Activated CD4-positive, alpha-beta T cell treated with anti-CD3 and anti-CD28 coated beads for 36 hours (primary cell): ENCODE results near the gene RASL12. TPM values are rescaled to one million over a fixed set of nuclear protein-coding genes. Genes with fewer than 3 reads are reported as not detected.
"Not testable (repeated sequence)": the region's sequence is repeated elsewhere in the genome, so short reads cannot be mapped to it uniquely, and the experiment has no call there.

Experiments used
- ATAC-seq: fragments of 200-7000 bp; cut with Tn5 transposase; one replicate; pipeline ENCODE4 v1.10.0; 2021; ENCODE audit warnings: mild to moderate bottlenecking, moderate library complexity
- CTCF ChIA-PET: fragments of 350-600 bp; sonication (Branson Sonifier 250); formaldehyde crosslinking; loops from one replicate; lab custom pipeline; 2021; ENCODE audit warnings: antibody characterized with exemption; lab: Charles Lee
- POLR2A ChIA-PET: fragments of 350-600 bp; sonication (Branson Sonifier 250); formaldehyde crosslinking; loops from one replicate; lab custom pipeline; 2021; ENCODE audit warnings: antibody characterized with exemption, inconsistent platforms; lab: Charles Lee
- DNase-seq: peaks from one replicate; pipeline ENCODE4 v3.0.0-alpha.2; 2020
- H3K27ac Mint-ChIP-seq: one replicate; pipeline ENCODE4 v1.8.0; 2021; ENCODE audit warnings: mixed read lengths
- H3K27me3 Mint-ChIP-seq: one replicate; pipeline ENCODE4 v1.8.0; 2021; ENCODE audit warnings: mixed read lengths
- H3K36me3 Mint-ChIP-seq: one replicate; pipeline ENCODE4 v1.8.0; 2021; ENCODE audit warnings: low read depth, mixed read lengths
- H3K4me1 Mint-ChIP-seq: one replicate; pipeline ENCODE4 v1.8.0; 2021; ENCODE audit warnings: mixed read lengths
- H3K4me3 Mint-ChIP-seq: one replicate; pipeline ENCODE4 v1.8.0; 2021; ENCODE audit warnings: mild to moderate bottlenecking, moderate library complexity, mixed read lengths
- H3K9me3 Mint-ChIP-seq: one replicate; pipeline ENCODE4 v1.8.0; 2021; ENCODE audit warnings: low read depth, mixed read lengths
- intact Hi-C, 2 experiments: fragments of 100-400 bp; cut with DNase I in 1 of 2; cut with micrococcal nuclease in 1 of 2; formaldehyde crosslinking; loops; one replicate each; pipeline versions ENCODE4 v1.14.2 to v1.15.1; 2022 to 2024; cut with DNase I, micrococcal nuclease
- total RNA-seq, 2 experiments: library from RNA; stranded (reverse); gene quantifications; one replicate each; pipeline ENCODE4 v1.2.3, GENCODE V29; 2021

The RASL12 gene
- total RNA-seq, 2 experiments from 2014 or later, result not detected

DNA sequence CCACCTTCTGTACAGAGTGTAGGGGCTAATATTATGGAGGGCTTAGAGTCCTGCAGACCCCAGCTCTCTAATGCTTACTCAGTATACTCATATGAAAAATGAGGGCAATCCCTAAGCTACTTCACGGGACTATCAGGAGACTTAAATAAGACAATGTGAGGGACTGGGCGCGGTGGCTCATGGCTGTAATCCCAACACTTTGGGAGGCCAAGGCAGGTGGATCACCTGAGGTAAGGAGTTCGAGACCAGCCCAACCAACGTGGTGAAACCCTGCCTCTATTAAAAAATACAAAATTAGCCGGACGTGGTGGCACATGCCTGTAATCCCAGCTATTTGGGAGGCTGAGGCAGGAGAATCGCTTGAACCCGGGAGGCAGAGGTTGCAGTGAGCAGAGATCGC lies 32.0 kb upstream of the RASL12 start:
- H3K27me3 Mint-ChIP-seq, ATAC-seq, H3K27ac Mint-ChIP-seq, DNase-seq, H3K4me1 Mint-ChIP-seq, H3K4me3 Mint-ChIP-seq, H3K9me3 Mint-ChIP-seq: not testable (repeated sequence)
- peaks cover 24% of the 10 kb centered on the region for H3K36me3 Mint-ChIP-seq
- CTCF ChIA-PET, result interaction anchor here (0.6 to 1.6 kb wide), 3 partner anchors 29 to 426 kb away, joined by 3 to 4 read pairs (median 3); no protein-coding TSS in a partner anchor
- intact Hi-C loops, result loop anchor here (5.0 kb wide), 2 partner anchors 48 to 368 kb away; no protein-coding TSS in a partner anchor
- POLR2A ChIA-PET, result interaction anchor here (0.5 kb wide), 1 partner anchor 205 kb away, joined by 4 read pairs; the partner anchor contains the start of gene RNU5B-1

- ATAC-seq (no peak), DNase-seq (no peak)
- no peaks in the 10 kb centered on the region for H3K9me3 Mint-ChIP-seq
- H3K27ac Mint-ChIP-seq, result no peak overlapping the region
- ChIA-PET CTCF (interaction anchor here (0.9 kb wide), 1 partner anchor 103 kb away, joined by 3 read pairs; no protein-coding TSS in a partner anchor), POLR2A (no interaction called here)
- H3K4me1 Mint-ChIP-seq, result no peaks in the 10 kb centered on the region
- peaks cover 24% of the 10 kb centered on the region for H3K36me3 Mint-ChIP-seq
- intact Hi-C loops, result no loop called here
- H3K27me3 Mint-ChIP-seq, result no peaks in the 10 kb centered on the region
- no peak overlapping the region for H3K4me3 Mint-ChIP-seq
Observed at GRCh38 chr15:65099336-65099735, 31.5 kb upstream of the RASL12 start.

DNA sequence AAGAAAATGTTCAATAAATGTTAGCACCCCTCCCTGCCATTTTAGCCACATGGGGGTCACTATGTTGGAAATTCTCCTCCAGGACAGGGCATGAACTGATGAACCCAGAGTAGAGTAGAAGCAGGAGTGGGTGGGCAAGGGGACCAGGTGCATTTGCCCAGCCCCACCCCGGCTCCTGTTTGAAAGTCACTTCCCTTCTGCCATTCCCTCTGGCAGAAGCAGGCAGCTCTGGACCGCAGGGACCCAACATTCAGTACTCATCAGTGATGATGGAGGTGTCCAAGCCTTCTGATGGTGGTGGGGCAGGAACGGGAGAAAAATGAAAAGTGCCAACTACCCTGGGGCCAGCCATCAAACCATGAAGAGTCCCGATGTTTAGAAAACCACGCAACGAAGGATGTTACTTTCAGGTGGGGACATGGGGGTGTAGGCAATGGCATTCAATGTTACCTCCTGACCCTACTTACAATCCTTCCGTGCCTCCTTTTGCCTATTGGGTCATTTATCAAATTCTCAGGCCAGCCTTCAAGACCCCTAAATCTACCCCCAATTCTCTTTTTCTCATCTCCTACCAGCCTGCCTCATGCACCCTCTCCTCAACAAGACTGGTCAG lies 30.0 kb upstream of the RASL12 start:
- Mint-ChIP-seq H3K27me3 (no peaks in the 10 kb centered on the region), H3K4me1 (no peaks in the 10 kb centered on the region), H3K27ac (no peak overlapping the region), H3K4me3 (no peak overlapping the region), H3K36me3 (peaks cover 22% of the 10 kb centered on the region), H3K9me3 (no peaks in the 10 kb centered on the region)
- CTCF ChIA-PET, result no interaction called here
- POLR2A ChIA-PET, result no interaction called here
- ATAC-seq (no peak), DNase-seq (no peak)
- intact Hi-C loops, result no loop called here

- Mint-ChIP-seq H3K27me3 (no peaks in the 10 kb centered on the region), H3K4me1 (no peaks in the 10 kb centered on the region), H3K27ac (no peak overlapping the region), H3K36me3 (peaks cover 21% of the 10 kb centered on the region), H3K4me3 (no peak overlapping the region), H3K9me3 (no peaks in the 10 kb centered on the region)
- DNase-seq, result no peak
- ATAC-seq, result no peak
- CTCF ChIA-PET, result interaction anchor here (1.1 kb wide), 1 partner anchor 14 kb away, joined by 4 read pairs; no protein-coding TSS in a partner anchor
- intact Hi-C loops, result no loop called here
- POLR2A ChIA-PET, result no interaction called here
Observed at GRCh38 chr15:65096481-65097385, 28.9 kb upstream of the RASL12 start.

DNA sequence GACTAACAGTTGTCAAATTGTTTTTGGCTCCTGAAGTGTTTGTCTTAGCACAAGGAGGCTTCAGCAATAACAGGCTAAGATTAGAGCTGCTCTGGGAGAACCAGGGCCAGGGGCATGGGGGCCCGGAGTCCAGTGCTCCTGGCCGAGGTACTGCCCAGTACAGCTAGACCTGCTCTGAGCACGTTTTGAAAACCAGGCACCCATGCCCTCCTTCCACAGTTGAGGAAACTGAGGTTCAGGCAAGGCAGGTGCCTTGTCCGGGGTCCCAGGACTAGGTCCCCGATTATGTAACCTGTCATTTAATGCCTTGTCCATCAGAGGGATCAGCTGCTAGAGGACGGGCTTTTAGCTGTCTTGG lies 27.9 kb upstream of the RASL12 start:
- H3K27me3 Mint-ChIP-seq, result no peaks in the 10 kb centered on the region
- no peaks in the 10 kb centered on the region for H3K4me1 Mint-ChIP-seq
- no peak for ATAC-seq
- peaks cover 16% of the 10 kb centered on the region for H3K36me3 Mint-ChIP-seq
- intact Hi-C loops, result no loop called here
- no peak overlapping the region for H3K4me3 Mint-ChIP-seq
- DNase-seq, result no peak
- ChIA-PET CTCF (interaction anchor here (0.9 to 1.1 kb wide), 2 partner anchors 13 to 75 kb away, joined by 3 to 4 read pairs; no protein-coding TSS in a partner anchor), POLR2A (interaction anchor here (0.6 to 1.0 kb wide), 2 partner anchors 41 to 333 kb away, joined by 3 to 6 read pairs; no protein-coding TSS in a partner anchor)
- H3K9me3 Mint-ChIP-seq, result no peaks in the 10 kb centered on the region
- no peak overlapping the region for H3K27ac Mint-ChIP-seq

DNA sequence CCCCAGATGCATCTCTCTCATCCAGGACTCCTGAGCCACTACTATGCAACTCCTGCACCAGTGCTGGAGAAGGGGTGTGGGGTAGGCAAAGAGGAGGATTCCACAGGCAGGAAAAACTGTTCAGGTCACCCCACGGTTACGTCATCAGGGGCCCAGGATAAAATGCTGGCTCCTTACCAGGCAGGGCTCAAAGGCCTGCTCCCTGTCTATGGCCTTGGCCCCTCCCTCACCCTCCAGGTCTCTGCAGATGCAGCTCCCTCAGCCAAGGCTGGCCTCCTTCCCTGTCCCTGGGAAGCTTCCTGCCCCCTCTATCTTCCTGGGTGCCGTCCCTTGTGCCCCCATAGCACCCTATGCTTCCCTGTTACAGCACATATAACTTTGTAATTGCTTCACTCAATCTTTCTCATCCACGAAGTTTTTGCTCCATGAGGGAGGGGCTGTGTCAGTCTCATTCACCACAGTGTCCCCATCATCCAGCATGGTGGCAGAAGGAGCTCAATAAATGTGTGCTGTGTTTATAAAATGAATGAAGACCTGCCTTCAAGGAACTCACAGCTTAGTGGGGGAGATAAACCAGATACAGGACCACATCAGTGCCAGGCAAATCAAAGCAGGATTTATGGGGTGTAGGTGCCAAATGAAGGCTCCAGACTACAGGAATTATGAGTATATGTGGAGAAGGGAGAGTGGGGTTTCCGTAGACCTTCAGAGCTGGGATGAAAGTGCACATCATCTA lies 27.4 kb upstream of the RASL12 start:
- Mint-ChIP-seq H3K4me1 (no peaks in the 10 kb centered on the region), H3K27me3 (no peaks in the 10 kb centered on the region), H3K9me3 (no peaks in the 10 kb centered on the region), H3K36me3 (peaks cover 13% of the 10 kb centered on the region), H3K4me3 (no peak overlapping the region), H3K27ac (no peak overlapping the region)
- intact Hi-C loops, result no loop called here
- no peak for ATAC-seq
- POLR2A ChIA-PET, result interaction anchor here (0.6 to 1.0 kb wide), 2 partner anchors 40 to 333 kb away, joined by 3 to 6 read pairs; no protein-coding TSS in a partner anchor
- no peak for DNase-seq
- CTCF ChIA-PET, result interaction anchor here (0.9 to 1.1 kb wide), 2 partner anchors 12 to 75 kb away, joined by 3 to 4 read pairs; no protein-coding TSS in a partner anchor

GRCh38 chr15:65094294-65094995 lies 26.7 kb upstream of the RASL12 start:
- CTCF ChIA-PET, result interaction anchor here (0.8 kb wide), 1 partner anchor 291 kb away, joined by 3 read pairs; no protein-coding TSS in a partner anchor
- POLR2A ChIA-PET, result no interaction called here
- ATAC-seq, result no peak
- no peaks in the 10 kb centered on the region for H3K9me3 Mint-ChIP-seq
- H3K4me3 Mint-ChIP-seq, result no peak overlapping the region
- no peak overlapping the region for H3K27ac Mint-ChIP-seq
- peaks cover 13% of the 10 kb centered on the region for H3K36me3 Mint-ChIP-seq
- H3K27me3 Mint-ChIP-seq, result no peaks in the 10 kb centered on the region
- no peak for DNase-seq
- H3K4me1 Mint-ChIP-seq, result no peaks in the 10 kb centered on the region
- intact Hi-C loops, result no loop called here

- H3K27ac Mint-ChIP-seq, H3K27me3 Mint-ChIP-seq, intact Hi-C loops, H3K4me3 Mint-ChIP-seq, H3K36me3 Mint-ChIP-seq, POLR2A ChIA-PET, H3K9me3 Mint-ChIP-seq, DNase-seq, H3K4me1 Mint-ChIP-seq, ATAC-seq: not testable (repeated sequence)
- CTCF ChIA-PET, result interaction anchor here (0.8 kb wide), 1 partner anchor 291 kb away, joined by 3 read pairs; no protein-coding TSS in a partner anchor
Observed at GRCh38 chr15:65093793-65094170, 26.0 kb upstream of the RASL12 start.

DNA sequence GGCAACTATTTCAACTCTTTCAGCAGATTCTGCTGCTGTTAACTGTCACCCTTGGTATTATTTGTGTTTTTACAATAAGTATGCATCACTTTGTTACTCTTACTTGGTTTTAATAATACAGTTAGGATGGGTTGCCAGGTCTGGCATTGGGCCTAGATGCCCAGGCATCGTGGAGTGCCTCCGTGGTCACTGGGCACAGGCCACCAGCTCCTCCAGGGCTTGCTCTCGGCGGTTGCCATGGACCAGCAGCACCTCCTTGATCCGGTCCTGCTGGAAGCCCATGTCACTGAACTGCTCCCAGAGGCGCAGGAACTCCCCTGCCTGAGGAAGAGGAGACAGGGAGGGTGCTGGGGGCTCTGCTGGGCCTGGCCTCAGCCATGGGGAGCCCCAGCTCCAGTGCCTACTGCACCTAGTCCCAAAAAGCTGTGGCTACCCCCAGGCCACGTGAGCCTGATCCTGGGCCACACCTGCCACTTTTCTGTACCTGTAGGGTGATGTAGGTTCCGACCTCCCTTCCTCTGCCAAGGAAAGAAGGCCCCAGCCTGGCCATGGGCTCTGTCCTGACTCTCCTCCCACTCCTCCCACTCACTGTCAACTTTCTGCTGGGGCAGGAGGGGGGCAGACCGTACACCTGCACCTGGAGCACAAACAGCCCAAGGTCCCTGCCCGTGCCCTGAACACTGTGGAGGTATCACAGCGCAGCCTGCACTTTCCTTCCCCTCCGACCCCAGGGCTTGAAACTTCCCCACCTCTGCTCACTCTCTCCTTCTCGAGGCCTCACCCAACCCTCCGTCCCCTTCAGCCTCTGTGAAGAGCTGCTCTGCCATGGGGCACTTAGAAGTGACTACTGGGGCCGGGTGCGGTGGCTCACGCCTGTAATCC lies 25.4 kb upstream of the RASL12 start:
- DNase-seq, result no peak
- H3K36me3 Mint-ChIP-seq, result peaks cover 5% of the 10 kb centered on the region
- ChIA-PET CTCF (interaction anchor here (0.6 to 1.6 kb wide), 2 partner anchors 8 to 72 kb away, joined by 3 to 6 read pairs; no protein-coding TSS in a partner anchor), POLR2A (no interaction called here)
- no peak for ATAC-seq
- H3K9me3 Mint-ChIP-seq, result no peaks in the 10 kb centered on the region
- no peak overlapping the region for H3K27ac Mint-ChIP-seq
- no peaks in the 10 kb centered on the region for H3K4me1 Mint-ChIP-seq
- intact Hi-C loops, result no loop called here
- no peak overlapping the region for H3K4me3 Mint-ChIP-seq
- no peaks in the 10 kb centered on the region for H3K27me3 Mint-ChIP-seq
